Coronary artery (tissue), 2 donors: ENCODE results near the gene SOX18.
"Not testable (repeated sequence)": the region's sequence is repeated elsewhere in the genome, so short reads cannot be mapped to it uniquely, and the experiment has no call there.

Experiments used
- DNase-seq: peaks from one replicate; pipeline ENCODE4 v3.0.0-alpha.2; 2017; ENCODE audit warnings: low spot score
- H3K27ac ChIP-seq, 2 donors: fragments of 200-600 bp; sonication (generic); one replicate each; pipeline ENCODE4 v1.5.1; 2016 to 2019
- H3K4me3 ChIP-seq: fragments of 200-600 bp; sonication (generic); 2 replicates; pipeline ENCODE4 v1.5.1; 2016; ENCODE audit warnings: mild to moderate bottlenecking, moderate library complexity
- CTCF ChIP-seq: fragments of 200-600 bp; sonication (generic); IDR thresholded peaks from one replicate; pipeline ENCODE4 v1.5.1; 2019; ENCODE audit warnings: antibody characterized with exemption

SOX18 gene

DNA sequence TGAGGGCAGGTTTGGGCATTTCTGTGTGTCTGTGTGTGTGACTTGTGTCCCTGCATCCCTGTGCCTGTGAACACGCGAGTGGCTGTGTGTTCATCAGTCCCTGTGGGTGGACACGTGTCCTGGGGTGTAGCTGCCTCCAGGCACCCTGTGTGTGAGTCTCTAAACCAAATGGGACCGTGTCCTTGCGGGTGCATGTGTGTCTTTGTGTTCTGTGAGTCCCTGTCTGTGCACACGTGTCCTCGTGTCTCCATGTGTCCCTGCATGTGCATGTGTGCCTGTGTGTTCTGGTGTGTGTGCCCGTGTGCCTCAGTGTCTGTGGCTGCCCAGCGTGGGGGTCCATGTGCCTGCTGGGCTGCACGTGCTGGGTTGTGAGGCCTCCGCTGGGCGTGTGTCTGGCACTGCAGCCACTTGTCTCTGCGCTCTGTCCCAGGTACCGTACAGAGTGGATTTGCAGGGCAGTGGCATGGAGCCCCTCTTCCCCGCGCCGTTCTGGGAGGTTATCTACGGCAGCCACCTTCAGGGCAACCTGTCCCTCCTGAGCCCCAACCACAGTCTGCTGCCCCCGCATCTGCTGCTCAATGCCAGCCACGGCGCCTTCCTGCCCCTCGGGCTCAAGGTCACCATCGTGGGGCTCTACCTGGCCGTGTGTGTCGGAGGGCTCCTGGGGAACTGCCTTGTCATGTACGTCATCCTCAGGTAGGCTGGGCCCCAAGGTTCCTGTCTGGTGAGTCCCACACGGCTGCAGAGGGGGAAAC is 43.0 kb upstream of the SOX18 start:
- Histone ChIP-seq H3K4me3 (no peak overlapping the region), H3K27ac (no peak overlapping the region)
- TF ChIP-seq CTCF = no peak
- DNase-seq = no peak

- H3K4me3 ChIP-seq = no peak overlapping the region
- H3K27ac ChIP-seq = no peak overlapping the region
- no peak for TF ChIP-seq CTCF
- DNase-seq = no peak
Observed at GRCh38 chr20:64091770-64092169, 42.3 kb upstream of the SOX18 start.

DNA sequence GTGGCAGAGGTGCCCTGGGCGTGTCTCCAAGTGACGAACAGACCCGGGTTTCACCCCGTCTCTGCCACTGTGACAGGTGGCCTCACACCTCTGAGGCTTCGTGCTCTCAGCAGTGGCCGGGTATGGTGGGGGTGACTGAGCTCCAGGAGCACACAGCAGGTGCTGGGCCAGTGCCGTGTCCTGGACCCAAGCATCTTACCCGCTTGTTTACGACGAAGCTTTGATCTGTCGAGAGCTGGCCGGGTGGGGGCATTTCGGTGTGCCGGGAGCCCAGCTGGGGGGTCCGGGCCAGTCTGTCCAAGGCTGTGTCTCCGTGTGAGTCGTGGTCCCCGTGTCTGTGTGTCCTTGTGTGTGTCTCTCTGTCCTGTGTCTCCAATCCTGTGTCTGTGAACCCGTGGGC is 41.9 kb upstream of the SOX18 start:
- no peak for DNase-seq

DNA sequence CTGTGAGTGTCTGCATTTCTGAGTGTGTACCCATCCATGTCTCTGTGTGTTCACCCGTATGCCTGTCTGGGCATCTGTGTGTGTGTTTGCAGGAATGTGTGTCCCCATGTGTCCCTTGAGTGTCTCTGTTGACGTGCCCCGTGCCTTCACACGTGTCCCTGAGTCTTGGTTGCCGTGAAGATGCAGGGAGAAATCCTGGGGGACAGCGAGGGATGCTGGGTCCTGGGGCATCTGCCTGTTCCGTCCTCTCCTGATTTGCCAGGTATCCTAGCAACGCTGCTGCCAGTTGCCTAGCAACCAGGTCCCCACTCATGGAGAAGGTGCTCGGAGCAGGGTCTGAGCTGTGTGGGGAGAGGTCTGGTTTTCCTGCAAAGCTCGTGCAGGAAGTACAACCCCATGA is 40.7 kb upstream of the SOX18 start:
- no peak overlapping the region for H3K27ac ChIP-seq
- DNase-seq = no peak
- H3K4me3 ChIP-seq = no peak overlapping the region
- no peak for TF ChIP-seq CTCF

More for the DNA sequence above, 41.9 kb upstream of the SOX18 start:
- H3K4me3 ChIP-seq = no peak overlapping the region
- no peak overlapping the region for H3K27ac ChIP-seq
- no peak for TF ChIP-seq CTCF

GRCh38 chr20:64088586-64088985 is 39.1 kb upstream of the SOX18 start:
- not testable (repeated sequence) for DNase-seq, H3K4me3 ChIP-seq

DNA sequence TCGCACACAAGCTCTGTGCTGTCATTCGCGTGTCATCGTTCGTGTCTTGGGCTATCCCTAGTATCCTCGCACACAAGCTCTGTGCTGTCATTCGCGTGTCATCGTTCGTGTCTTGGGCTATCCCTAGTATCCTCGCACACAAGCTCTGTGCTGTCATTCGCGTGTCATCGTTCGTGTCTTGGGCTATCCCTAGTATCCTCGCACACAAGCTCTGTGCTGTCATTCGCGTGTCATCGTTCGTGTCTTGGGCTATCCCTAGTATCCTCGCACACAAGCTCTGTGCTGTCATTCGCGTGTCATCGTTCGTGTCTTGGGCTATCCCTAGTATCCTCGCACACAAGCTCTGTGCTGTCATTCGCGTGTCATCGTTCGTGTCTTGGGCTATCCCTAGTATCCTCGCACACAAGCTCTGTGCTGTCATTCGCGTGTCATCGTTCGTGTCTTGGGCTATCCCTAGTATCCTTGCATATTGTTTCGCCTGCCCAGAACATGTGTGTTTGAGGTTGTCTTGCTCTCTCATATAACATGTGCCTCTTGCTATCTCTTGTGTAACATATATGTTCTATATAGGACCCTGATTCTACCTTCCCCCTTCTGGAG is 37.9 kb upstream of the SOX18 start:
- not testable (repeated sequence) for DNase-seq, H3K27ac ChIP-seq, H3K4me3 ChIP-seq

More at GRCh38 chr20:64088586-64088985, 39.1 kb upstream of the SOX18 start:
- H3K27ac ChIP-seq = not testable (repeated sequence)

GRCh38 chr20:64086801-64087200 is 37.4 kb upstream of the SOX18 start:
- Histone ChIP-seq H3K27ac (no peak overlapping the region), H3K4me3 (no peak overlapping the region)
- DNase-seq = no peak
- TF ChIP-seq CTCF = no peak

- H3K4me3 ChIP-seq = no peak overlapping the region
Observed at GRCh38 chr20:64084685-64085152, 35.3 kb upstream of the SOX18 start.

More at GRCh38 chr20:64084685-64085152, 35.3 kb upstream of the SOX18 start:
- DNase-seq = no peak
- no peak for TF ChIP-seq CTCF
- H3K27ac ChIP-seq = no peak overlapping the region
